NCI-H748 (cell line): ENCODE results near the gene CSGALNACT2.
"Not testable (repeated sequence)": the region's sequence is repeated elsewhere in the genome, so short reads cannot be mapped to it uniquely, and the experiment has no call there.

ENCODE experiments used
- DNase-seq: peaks from one replicate; lab custom pipeline; 2025; ENCODE audit not compliant: unreplicated experiment; lab: John Stamatoyannopoulos, UW

The CSGALNACT2 gene

GRCh38 chr10:43177595-43177994, 39.4 kb downstream of the CSGALNACT2 start:
- no peak for DNase-seq

DNA sequence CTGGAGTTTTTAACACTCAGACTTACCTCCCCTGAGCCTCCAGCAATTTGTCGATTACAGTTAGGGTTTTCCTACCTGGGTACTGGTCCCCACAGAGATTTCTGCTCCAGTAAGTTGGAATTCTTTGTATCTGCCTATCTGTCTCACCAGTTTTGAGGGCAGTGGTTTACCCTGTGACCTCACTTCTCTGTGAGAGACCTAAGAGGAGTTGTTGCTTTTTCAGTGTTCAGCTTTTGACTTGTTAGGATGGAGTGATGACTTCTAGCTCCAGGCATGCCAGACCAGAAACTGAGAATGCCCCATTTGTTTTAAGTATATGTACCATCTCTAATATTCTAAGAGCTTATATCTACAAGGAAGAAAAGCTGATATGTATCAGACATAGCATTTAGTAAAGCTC, 42.9 kb downstream of the CSGALNACT2 start:
- no peak for DNase-seq

- not testable (repeated sequence) for DNase-seq
These were observed 45.5 kb downstream of the CSGALNACT2 start for GRCh38 chr10:43183764-43184163.

DNA sequence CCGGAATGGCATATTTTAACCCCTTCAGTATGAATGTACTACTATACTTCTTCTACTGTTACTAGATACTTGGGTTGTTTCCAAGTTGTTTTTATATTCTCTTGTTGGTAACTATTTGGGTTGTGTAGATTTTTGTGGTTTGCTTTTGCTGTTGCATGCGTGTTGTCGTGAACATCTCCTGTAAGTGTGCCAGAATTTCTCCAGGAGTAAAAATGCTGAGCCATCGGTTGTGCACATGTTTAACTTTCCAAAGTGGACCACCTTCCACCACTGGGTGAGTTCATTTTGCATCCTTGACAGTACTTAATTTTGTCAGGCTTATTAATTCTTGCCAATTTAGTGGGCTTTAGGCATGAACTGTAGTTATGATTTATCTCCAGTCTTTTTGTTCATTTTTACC, 47.9 kb downstream of the CSGALNACT2 start:
- no peak for DNase-seq

DNA sequence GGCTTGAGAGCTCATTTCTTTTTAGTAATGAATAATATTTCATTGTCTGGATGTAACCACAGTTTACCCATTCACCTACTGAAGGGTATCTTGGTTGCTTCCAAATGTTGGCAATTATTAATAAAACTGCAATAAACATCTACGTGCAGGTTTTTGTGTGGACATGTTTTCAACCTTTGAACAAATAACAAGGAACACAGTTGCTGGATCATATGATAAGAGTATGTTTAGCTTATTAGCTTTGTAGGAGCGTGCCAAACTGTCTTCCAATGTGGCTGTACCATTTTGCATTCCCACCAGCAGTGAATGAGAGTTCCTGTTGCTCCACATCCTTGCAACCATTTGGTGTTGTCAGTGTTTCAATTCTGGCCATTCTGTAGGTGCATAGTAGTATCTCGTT, 49.0 kb downstream of the CSGALNACT2 start:
- DNase-seq: no peak

GRCh38 chr10:43188702-43189101, 50.5 kb downstream of the CSGALNACT2 start:
- no peak for DNase-seq

GRCh38 chr10:43190289-43190688, 52.0 kb downstream of the CSGALNACT2 start:
- no peak for DNase-seq

GRCh38 chr10:43190775-43191174, 52.5 kb downstream of the CSGALNACT2 start:
- no peak for DNase-seq

GRCh38 chr10:43192884-43193283, 54.6 kb downstream of the CSGALNACT2 start:
- DNase-seq: no peak

GRCh38 chr10:43193496-43194080, 55.3 kb downstream of the CSGALNACT2 start:
- no peak for DNase-seq

GRCh38 chr10:43194266-43194665, 56.0 kb downstream of the CSGALNACT2 start:
- no peak for DNase-seq

- no peak for DNase-seq
These were observed 56.6 kb downstream of the CSGALNACT2 start for GRCh38 chr10:43194859-43195258.

DNA sequence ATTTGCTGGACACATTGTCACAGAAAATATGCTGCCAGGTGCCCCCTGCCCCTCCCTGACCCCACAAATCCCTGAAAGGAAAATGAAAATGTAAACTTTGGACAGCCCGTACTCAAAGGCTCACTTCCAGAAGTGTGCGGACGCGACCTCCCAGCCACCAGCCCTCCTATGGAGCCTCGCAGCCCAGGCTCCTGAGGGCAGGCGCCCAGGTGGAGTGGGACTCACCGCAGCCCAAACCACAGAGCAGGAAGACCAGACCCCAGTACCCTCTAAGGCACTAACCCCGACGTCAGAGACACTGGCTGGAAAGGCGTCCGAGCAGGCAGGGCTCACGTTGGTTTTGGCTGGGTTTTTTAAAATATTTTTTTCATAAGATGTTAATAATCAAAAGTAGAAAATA, 57.3 kb downstream of the CSGALNACT2 start:
- DNase-seq: no peak

- DNase-seq: no peak
These were observed 58.1 kb downstream of the CSGALNACT2 start for GRCh38 chr10:43196131-43196980.

DNA sequence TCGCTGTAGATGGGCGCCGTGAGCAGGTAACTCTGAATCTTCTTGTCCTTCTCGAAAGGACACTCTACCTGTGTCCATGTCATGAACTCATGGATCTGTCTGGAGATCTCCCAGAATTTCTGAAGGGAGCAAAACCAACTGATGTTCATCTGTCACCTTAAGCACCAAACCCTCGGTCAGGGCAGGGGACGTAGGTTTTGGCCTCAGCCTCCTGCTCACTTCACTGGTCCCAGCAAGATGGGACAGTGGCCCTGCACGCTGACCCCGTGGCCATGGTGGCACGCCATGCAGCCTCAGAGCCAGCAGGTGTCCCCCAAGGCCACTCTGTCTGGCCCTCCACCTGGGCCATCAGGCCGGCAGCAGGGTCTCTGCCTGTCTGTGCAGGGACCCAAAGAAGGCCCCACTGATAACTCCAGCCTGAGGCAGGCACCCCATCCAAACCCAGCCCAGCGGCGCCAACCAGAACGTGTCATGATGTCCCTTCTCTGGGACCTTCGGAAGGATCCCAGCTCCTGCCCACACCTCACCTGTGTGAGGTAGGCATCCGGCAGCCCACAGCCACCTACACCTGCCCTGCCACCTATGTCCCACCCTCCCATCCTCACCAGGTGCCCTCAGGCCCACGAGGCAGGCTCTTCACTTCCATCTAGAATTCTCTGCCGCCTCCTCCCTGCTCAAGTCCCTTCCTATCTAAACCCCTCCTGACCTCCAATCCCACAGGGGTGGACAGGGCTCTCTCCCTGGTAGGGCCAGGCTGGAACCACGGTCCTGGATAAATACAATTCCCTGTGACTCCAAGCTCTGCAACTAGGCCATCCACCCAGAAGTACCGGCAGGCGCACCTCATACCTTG, 59.0 kb downstream of the CSGALNACT2 start:
- no peak for DNase-seq

DNA sequence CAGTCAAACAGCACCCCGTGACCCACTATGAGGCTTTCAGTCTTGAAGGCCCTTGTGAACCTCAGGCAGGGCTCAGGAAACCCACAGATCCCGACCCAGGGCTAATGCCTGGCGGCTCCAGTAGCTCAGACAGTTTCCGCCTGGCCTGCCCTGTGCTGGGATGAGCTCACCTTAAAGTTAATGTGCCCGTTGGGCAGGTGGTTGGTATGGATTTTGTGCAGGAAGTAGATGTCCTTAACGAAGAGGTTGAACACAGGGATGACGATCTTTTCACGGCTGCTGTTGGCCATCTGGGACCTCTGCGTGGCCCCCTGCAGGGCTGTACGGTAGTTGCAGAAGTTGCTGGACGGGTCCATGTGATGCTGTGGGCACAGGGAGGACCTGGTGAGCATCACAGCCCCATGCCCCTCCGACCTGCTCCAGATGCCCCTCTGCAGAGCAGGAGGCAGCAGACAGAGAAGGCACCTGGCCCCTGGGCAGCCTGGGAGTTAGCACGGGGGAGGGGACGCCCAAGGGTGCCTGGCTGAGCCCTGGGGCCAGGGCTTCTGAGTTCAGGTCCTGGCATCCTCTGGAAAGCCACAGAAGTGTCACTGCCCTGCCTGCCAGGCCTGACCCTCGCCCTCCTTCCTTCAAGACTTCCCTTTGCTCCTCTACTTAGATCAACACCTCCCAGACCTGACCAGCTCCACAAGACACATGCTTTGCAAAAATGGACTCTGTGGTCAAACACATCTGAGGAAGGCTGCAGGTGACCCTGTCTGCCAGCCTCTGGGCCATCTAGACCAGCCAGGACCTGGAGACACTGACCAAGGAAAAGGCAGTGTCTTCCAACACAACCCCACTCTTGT, 59.8 kb downstream of the CSGALNACT2 start:
- DNase-seq: no peak

- no peak for DNase-seq
These were observed 60.4 kb downstream of the CSGALNACT2 start for GRCh38 chr10:43198682-43199005.

DNA sequence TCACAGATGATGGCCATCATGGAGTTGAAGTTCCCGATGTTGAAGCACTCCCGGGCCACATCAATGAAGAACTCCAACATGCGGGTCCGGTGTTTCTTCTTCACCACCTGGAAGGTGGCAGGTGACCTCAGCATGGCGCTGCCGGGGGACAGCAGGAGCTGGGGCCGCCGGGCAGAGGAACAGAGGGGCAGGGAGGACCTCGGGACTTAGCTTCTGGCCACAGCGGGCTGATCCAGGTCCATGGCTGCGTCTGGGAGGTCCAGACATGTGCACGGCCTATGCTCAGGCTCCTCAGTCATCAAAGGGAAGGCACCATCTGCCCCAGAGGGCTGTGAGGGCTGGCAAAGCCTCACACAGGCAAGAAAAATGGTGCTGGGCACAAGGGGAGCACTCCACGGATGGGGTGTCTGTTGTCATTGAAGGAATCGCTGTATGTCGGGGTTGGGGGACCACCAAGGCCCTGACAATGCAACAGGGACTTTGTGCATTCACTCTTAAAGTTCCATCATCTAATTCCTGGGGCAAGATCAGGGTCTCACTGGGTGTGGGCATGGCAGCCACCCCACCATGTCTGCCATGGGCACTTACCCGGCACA, 60.9 kb downstream of the CSGALNACT2 start:
- DNase-seq: no peak

DNA sequence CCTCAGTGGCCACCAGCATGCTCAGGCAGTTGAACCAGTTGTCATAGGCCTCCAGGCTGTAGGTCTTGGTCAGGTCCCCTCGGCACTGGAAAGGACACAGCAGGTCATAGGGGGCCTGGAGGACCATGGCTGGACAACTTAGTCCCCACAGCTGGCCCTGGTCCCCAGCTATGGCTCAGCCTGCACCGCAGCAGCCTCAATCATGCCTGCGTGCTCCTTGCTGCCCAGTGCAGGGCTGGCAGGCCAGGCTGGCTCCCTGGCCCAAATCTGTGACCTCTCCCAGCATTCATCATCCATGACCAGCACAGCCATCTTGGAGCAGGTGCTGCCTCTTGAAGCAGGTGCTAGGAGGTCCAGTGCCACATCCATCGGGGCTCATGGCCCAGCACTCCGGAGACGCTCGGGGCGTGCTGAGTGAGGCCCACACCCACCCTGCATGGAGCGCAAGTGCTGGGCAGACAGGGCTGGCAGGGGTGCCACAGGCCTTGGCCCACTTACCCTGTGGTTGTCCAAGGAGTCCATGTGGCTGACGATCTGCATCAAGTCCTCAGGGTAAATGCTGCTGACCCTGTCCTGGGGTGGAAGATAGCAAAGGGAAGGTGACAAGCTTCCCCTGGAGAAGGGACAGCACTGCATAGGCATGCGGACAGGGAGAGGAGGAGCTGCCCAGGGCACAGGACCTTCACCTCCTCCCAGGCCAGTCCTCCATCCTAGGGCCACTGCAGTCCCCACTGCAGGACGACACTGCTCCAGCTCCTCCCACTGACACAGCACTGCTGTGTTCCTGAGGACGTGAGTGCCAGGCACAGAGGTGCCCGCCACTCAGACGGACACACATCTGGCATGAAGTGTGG, 61.7 kb downstream of the CSGALNACT2 start:
- DNase-seq: no peak
